Upper lobe of right lung (tissue), 1 donor: ENCODE measurements around the gene FCN3. TPM values are rescaled to one million over a fixed set of nuclear protein-coding genes. Genes with fewer than 3 reads are reported as not detected.

Experiments used
- ATAC-seq: fragments of 200-7000 bp; cut with Tn5 transposase; one replicate; pipeline ENCODE4 v1.9.1; 2020; ENCODE audit warnings: mild to moderate bottlenecking, moderate library complexity
- DNase-seq: peaks from one replicate; pipeline ENCODE4 v3.0.0-alpha.2; 2020
- H3K27ac ChIP-seq: fragments of 200-600 bp; one replicate; pipeline ENCODE4 v1.8.0; 2022
- H3K27me3 ChIP-seq: fragments of 200-600 bp; one replicate; pipeline ENCODE4 v1.8.0; 2022; ENCODE audit warnings: mild to moderate bottlenecking
- H3K36me3 ChIP-seq: fragments of 200-600 bp; one replicate; pipeline ENCODE4 v1.8.0; 2022
- H3K4me1 ChIP-seq: fragments of 200-600 bp; one replicate; pipeline ENCODE4 v1.8.0; 2022
- H3K4me3 ChIP-seq: fragments of 200-600 bp; one replicate; pipeline ENCODE4 v1.8.0; 2022; ENCODE audit warnings: mild to moderate bottlenecking
- H3K9me3 ChIP-seq: fragments of 200-600 bp; one replicate; pipeline ENCODE4 v1.8.0; 2022
- intact Hi-C: fragments of 100-400 bp; cut with DNase I; formaldehyde crosslinking; loops from one replicate; pipeline ENCODE4 v1.11.0; 2022
- total RNA-seq: library from RNA; stranded (reverse); fragmentation: NEBNext Ultra II Directional; extraction: Animal tissue kit (Norgen Biotek cat#: 25700); gene quantifications from one replicate; pipeline ENCODE4 v1.2.1, GENCODE V29; 2021
- TF ChIP-seq, protein P1 (sequence below): fragments of 200-600 bp; IDR thresholded peaks from one replicate; pipeline ENCODE4 v1.8.0; 2022; ENCODE audit warnings: antibody characterized with exemption
- donor health status: DM: no; HTN: yes; CAD: no; lungs with severe emphysema.

FCN3 gene
- total RNA-seq, 1 donor from 2014 or later, result 826 TPM

DNA sequence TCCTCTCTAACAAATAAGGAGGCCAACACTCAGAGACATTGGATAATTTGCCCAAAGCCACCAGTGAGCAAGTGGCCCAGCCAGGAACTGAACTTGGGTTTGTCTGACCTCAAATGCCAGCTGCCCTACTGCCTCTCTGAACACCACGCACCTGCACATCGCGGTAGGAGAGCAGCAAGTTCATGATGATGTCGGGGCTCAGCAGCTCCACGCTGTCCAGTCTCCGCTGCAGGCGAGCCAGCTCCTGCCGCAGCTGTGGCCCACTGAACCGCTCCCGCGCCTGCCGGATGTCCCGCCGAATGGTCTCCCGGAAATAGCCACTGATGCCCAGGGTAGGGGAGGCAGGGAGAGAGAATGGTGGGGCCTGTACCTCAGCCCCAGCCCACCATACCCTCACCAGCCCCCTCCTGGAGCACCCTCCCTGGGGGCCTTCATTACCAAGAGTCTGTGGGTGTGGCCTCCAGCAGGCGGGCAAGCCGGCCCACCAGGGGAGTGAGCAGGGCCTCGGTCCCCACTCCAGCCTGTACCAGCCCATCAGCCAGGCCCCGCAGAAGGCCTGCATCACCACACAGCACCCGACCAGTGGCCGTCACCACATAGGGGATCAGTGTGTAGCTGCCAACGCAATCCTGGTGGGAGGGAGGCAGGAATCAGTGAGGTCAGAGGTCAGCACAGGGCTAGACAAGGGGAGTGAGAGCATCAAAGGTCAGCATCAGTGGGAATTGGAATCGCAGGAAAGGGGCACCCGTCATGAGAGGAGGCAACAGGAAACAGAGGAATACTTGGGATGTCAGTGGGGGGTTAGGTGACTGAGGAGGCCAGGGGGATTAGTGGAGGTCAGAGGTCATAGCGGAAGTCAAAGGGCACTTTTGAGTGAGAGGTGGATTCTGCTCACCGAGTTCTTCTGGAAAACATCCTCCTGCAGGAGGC lies 10.6 kb downstream of the FCN3 start:
- peak overlapping the region; percentile 96 for H3K27ac ChIP-seq
- DNase-seq (peak; percentile 61), ATAC-seq (no peak)
- no peaks in the 10 kb centered on the region for H3K27me3 ChIP-seq
- TF ChIP-seq, protein P1, sequence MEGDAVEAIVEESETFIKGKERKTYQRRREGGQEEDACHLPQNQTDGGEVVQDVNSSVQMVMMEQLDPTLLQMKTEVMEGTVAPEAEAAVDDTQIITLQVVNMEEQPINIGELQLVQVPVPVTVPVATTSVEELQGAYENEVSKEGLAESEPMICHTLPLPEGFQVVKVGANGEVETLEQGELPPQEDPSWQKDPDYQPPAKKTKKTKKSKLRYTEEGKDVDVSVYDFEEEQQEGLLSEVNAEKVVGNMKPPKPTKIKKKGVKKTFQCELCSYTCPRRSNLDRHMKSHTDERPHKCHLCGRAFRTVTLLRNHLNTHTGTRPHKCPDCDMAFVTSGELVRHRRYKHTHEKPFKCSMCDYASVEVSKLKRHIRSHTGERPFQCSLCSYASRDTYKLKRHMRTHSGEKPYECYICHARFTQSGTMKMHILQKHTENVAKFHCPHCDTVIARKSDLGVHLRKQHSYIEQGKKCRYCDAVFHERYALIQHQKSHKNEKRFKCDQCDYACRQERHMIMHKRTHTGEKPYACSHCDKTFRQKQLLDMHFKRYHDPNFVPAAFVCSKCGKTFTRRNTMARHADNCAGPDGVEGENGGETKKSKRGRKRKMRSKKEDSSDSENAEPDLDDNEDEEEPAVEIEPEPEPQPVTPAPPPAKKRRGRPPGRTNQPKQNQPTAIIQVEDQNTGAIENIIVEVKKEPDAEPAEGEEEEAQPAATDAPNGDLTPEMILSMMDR, result no peak
- peak overlapping the region; percentile 75 for H3K4me3 ChIP-seq
- no peaks in the 10 kb centered on the region for H3K9me3 ChIP-seq
- intact Hi-C loops, result no loop called here
- peaks cover 57% of the 10 kb centered on the region for H3K36me3 ChIP-seq
- H3K4me1 ChIP-seq, result peaks cover 34% of the 10 kb centered on the region

DNA sequence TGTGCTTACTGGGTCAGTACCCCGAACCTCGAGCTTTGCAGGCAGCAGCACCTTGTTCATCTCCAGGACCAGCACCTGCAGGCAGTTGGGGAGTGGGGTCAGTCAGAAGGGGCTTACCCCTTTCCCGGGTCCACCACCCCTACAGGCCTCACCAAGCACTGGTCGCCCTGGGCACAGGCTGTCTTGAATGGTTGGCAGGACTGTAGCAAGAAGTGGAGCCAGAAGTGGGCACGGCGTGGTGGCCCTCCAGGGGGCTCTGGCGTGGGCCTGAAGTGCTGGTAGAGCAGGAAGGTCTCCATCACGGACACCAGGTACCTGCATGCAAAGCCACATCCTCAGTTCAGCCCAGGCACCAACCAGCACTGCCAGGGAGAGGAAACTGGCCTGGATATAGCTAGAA lies 13.1 kb downstream of the FCN3 start:
- DNase-seq (no peak), ATAC-seq (no peak)
- TF ChIP-seq, protein P1, result no peak
- H3K27me3 ChIP-seq, result no peaks in the 10 kb centered on the region
- peaks cover 80% of the 10 kb centered on the region for H3K36me3 ChIP-seq
- H3K9me3 ChIP-seq, result no peaks in the 10 kb centered on the region
- peaks cover 14% of the 10 kb centered on the region for H3K4me1 ChIP-seq
- no peak overlapping the region for H3K4me3 ChIP-seq
- H3K27ac ChIP-seq, result no peak overlapping the region
- intact Hi-C loops, result no loop called here

DNA sequence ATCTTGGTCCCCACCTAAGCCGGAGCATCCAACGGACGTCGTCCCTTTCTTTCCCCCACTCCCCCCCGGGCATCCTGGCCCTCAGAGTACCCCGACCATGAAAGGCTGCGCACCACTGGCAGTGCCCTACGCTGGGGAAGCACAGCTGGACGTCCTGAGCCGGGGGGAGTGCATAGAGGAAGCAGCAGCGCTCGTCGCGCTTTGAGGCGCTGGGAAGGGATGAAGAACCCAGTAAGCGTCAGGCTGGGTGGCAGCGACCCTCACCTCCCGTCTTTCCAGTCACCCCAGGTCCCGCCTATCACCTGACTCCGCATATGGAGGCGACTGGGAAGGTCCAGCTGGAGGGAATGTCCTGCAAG lies 13.6 kb downstream of the FCN3 start:
- DNase-seq (no peak), ATAC-seq (no peak)
- Histone ChIP-seq H3K4me3 (no peak overlapping the region), H3K4me1 (peaks cover 14% of the 10 kb centered on the region), H3K27ac (no peak overlapping the region), H3K27me3 (no peaks in the 10 kb centered on the region), H3K9me3 (no peaks in the 10 kb centered on the region), H3K36me3 (peaks cover 86% of the 10 kb centered on the region)
- TF ChIP-seq, protein P1, result no peak
- intact Hi-C loops, result no loop called here

DNA sequence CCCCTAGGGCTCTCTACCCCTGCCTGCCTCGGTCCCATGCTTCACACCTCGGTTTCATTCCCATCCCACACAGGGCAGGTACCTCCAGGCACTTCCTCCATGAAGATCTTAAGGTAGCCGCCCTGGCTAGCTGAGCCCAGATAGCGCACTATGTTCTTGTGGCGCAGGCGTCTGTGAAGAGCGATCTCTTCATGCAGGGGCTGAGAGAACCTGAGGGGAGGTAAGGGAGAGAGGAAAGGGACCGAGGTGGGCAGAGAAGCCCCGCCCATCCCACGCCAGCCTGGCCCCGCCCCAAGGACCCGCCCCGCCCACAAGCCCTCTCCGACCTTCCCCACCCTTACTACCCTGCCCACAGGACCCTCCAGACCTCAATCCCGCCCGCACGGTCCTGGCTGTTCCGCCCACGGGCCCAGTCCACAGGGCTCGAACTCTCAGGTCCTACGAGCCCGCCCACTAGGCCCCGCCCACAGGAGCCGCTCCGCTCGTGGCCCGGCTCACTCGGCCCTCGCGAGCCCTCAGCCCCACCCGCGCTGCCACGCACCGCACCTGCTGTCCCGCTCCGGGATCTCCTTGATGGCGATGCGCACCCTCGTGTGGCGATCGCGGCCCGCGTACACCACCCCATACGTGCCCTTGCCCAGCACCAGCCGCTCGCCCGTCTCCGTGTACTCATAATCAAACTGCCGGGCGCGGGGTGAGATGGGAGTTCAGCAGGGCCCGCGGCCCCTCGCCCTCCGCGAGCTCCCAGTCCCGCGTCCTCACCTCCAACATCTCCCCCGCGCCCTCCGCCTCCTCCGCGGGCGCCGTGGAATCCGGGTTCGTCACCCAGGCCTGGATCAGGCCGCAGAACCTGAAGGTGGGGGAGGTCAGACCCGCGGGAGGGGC lies 14.2 kb downstream of the FCN3 start:
- TF ChIP-seq, protein P1, result no peak
- Histone ChIP-seq H3K9me3 (no peaks in the 10 kb centered on the region), H3K36me3 (peaks cover 92% of the 10 kb centered on the region), H3K4me3 (peak overlapping the region; percentile 25), H3K27me3 (no peaks in the 10 kb centered on the region), H3K4me1 (peaks cover 14% of the 10 kb centered on the region), H3K27ac (no peak overlapping the region)
- ATAC-seq (peak; percentile 2), DNase-seq (peak; percentile 74)
- intact Hi-C loops, result no loop called here

DNA sequence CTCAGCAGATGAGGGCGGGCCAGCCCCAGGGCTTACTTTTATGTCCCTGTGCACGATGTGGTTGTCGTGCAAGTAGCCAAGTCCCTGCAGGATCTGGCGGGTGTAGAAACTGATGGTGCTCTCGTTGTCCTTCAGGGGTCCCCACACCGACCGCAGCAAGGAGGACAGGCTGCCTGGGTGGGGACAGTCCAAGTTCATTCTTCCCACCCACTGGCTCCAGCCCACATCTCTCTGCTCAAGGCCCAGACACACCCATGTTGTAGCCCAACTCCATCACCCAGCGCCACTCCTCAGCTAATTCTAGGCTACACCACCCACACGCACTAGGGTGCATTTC lies 14.8 kb downstream of the FCN3 start:
- Histone ChIP-seq H3K36me3 (peaks cover 98% of the 10 kb centered on the region), H3K4me3 (no peak overlapping the region), H3K27ac (no peak overlapping the region), H3K9me3 (no peaks in the 10 kb centered on the region), H3K27me3 (no peaks in the 10 kb centered on the region), H3K4me1 (peaks cover 9% of the 10 kb centered on the region)
- TF ChIP-seq, protein P1, result no peak
- intact Hi-C loops, result no loop called here
- no peak for ATAC-seq
- no peak for DNase-seq
